HG02884 (cell line): ENCODE data around the gene YBX3.

Source experiments
- ATAC-seq: cut with Tn5 transposase; IDR thresholded peaks from one replicate; pipeline ENCODE4 v1.9.1; 2021; ENCODE audit warnings: mild to moderate bottlenecking, moderate library complexity; ENCODE audit not compliant: unreplicated experiment

The YBX3 gene

DNA sequence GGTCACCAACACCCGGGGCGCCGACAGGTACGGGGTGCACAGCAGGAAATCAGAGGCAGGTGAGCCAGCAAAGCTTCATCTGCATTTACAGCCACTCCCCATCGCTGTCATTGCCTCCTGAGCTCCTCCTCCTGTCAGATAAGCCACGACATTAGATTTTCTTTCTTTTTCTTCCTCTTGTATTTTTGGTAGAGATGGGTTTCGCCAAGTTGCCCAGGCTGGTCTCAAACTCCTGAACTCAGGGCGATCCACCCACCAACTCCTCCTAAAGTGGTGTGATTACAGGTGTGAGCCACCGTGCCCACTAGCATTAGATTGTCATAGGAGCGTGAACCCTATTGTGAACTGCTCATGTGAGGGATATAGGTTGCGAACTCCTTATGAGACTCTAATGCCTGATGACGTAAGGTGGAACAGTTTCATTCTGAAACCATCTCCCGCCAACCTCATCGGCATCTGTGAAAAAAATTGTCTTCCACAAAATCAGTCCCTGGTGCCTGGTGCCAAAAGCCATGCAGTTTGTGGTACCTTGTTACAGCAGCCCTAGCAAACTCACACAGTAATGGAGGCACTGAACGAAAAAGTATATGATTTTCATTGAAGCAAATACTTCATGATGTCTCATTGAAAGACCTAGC lies 50.8 kb downstream of the YBX3 start:
- no peak for ATAC-seq

DNA sequence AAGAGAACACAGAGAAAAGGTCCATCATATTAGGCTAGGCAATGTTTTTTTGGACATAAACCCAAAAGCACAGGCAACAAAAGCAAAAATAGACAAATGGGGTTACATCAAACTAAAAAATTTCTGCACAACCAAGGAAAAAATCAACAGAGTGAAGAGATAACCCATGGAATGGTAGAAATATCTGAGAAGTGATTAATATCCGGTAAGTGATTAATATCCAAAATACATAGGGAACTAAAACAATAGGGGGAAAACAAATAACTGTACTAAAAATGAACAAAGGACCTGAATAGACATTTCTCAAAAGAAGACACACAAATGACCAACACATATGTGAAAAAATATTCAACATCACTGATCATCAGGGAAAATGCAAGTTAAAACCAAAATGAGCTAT lies 53.6 kb downstream of the YBX3 start:
- ATAC-seq, result no peak

DNA sequence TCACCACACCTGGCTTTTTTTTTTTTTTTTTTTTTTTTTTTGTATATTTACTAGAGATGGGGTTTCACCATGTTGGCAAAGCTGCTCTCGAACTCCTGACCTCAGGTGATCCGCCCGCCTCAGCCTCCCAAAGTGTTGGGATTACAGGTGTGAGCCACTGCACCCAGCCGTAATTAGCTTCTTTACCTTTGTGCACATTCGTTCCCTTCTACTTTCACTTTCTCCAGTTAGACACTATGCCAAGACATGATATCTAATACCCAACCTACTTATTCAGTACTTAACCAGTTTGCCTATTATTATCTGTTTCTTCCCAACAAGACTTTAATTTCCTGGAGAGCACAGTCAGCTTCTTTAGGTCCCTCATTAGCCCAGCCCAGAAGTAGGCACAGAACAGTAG lies 54.6 kb downstream of the YBX3 start:
- ATAC-seq, result no peak

DNA sequence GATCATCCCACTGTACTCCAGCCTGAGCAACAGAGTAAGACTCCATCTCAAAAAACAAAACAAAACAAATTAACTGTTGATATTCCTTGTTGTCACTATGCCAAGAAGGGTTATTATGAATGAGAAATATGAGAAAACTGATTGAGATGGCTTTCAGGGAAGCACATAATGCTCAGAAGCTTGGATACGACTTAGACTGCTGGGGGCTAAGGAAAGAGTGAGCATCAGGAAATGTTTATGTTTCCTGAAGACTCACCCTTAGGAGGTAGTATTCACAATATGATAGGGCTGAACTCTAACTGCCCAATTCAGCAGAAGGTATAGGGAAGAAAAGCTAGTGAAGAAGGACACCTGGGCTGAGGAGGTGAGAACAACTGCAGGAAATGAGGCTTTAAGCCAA lies 55.5 kb downstream of the YBX3 start:
- ATAC-seq, result no peak

DNA sequence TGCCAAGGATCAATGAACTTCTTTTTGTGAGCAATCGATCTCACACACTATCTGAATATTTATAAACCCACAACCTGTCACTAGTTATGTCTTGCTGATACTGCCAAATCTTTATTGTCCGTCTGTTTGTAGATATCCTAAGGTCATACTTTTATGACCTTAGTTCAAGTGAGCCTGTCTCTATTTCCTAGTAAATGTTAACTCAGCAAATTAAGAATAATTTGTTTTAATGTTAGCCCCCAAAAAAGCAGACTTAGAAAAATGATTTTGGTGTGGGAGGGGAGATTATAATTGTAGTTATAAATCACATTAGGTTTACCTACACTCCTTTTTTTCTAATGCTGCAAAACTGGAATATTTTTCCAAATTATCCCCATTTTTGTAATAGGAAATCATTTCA lies 58.6 kb downstream of the YBX3 start:
- ATAC-seq, result no peak

DNA sequence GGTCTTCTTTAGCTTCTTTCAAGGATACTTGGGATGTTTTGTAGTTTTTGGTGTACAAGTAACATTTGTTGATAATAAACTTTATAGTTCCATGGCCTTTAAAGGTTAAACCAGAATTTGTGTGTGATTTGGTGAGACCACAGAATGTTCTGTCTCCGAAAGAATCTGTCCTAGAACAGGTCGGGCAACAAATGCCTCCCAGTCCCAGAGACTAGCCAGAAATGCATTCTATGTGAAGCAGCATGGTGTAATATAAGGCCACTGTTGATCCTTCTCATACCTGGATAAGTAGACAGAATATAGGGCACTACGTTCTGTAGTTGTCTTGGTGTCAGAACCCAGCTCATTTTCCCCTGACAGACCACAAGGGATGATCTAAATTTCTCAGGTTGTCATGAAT lies 59.3 kb downstream of the YBX3 start:
- no peak for ATAC-seq

DNA sequence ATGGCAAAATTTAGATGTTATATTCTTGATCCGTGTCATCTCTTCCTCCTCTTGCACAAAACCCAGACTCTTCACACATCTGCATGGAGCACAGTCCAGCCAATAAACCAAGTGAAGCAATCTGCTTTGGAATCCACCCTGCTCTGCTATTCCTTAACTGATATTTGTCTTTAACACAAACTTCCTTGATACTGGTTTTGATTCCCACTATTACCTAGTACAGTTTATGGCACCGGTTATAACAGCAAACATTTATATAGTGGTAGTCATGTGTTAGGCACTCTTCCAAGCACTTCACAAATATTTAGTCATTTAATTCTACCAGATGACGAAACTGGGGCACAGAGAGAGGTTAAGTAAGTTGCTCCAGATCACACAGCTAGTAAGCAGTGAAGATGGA lies 61.8 kb downstream of the YBX3 start:
- no peak for ATAC-seq

DNA sequence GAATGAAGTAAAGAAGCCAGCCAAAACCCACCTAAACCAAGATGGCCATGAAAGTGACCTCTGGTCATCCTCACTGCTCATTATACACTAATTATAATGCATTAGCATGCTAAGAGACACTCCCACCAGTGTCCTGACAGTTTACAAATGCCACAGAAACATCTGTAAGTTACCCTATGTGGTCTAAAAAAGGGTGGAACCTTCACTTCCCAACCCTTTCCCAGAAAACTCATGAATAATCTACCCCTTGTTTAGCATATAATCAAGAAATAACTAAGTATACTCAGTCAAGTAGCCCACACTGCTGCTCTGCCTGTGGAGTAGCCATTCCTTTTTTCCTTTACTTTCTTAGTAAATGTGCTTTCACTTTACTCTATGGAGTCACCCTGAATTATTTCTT lies 69.1 kb downstream of the YBX3 start:
- no peak for ATAC-seq

DNA sequence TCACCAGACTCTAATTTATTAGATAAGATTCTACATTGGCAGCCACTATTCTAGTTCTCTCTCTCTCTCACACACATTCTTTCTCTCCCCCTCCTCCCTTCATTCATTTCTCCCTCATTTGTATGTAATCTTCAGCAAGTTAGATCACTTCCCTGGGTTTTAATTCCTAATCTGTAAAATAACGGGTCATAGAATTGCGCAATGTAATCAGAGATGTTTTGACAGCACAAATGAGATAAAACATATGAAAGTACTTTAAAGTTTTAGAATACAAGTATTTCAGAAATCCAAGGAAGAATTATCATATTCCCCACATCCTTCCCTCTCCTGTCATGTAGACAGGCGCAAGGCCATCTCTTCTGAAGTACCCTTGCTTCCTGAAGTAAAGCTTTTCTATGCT lies 70.9 kb downstream of the YBX3 start:
- ATAC-seq, result no peak
